Muscle layer of colon (tissue), 2 donors: ENCODE measurements around the gene IL4I1.
A peak's percentile ranks its signal among the peaks of the same experiment; 100 is the strongest.

ENCODE experiments used
- H3K27ac ChIP-seq: one replicate; pipeline ENCODE4 v1.7.0; 2013; ENCODE audit warnings: low read depth, mild to moderate bottlenecking, low read length, moderate library complexity
- H3K27me3 ChIP-seq, 2 donors: one replicate each; pipeline ENCODE4 v1.7.0; 2013; ENCODE audit warnings: low read length in 2 of 2, mild to moderate bottlenecking in 2 of 2; ENCODE audit not compliant: insufficient read depth in 2 of 2, control insufficient read depth in 1 of 2
- H3K36me3 ChIP-seq: one replicate; pipeline ENCODE4 v1.7.0; 2013; ENCODE audit warnings: mild to moderate bottlenecking, low read length; ENCODE audit not compliant: insufficient read depth
- H3K4me1 ChIP-seq: one replicate; pipeline ENCODE4 v1.7.0; 2013; ENCODE audit warnings: mild to moderate bottlenecking, low read length; ENCODE audit not compliant: insufficient read depth
- H3K4me3 ChIP-seq, 2 donors: one replicate each; pipeline ENCODE4 v1.7.0; 2013; ENCODE audit warnings: low read length in 2 of 2, low read depth in 1 of 2, mild to moderate bottlenecking in 1 of 2, moderate library complexity in 1 of 2
- H3K9ac ChIP-seq: one replicate; pipeline ENCODE4 v1.7.0; 2013; ENCODE audit warnings: low read length
- H3K9me3 ChIP-seq: one replicate; pipeline ENCODE4 v1.7.0; 2013; ENCODE audit warnings: mild to moderate bottlenecking, low read length
- donor health status: abdominal sarcoma.
- donor health status: Adenocarcinoma of cecum.

IL4I1 gene

DNA sequence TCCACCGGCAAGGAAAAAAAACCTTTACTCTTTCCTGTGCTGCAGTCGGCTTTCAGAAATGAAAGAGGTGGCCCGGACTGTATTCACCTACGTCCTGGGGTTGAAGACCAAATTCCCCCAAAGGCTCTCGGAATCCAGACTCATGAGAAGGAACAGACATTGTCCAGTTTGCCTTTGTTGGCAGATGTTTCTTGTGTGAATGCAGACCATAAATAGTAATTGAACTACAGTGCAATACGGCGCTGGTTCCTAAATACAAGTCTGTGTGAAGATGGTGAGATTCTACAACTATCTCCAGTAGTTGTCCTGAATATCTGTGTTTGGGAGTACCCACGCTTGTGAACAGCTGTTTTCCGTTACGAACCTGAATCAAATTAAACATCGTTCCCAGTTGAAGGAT lies 57.0 kb downstream of the IL4I1 start:
- no peak overlapping the region for H3K9ac ChIP-seq

More for the DNA sequence above, 57.0 kb downstream of the IL4I1 start:
- Histone ChIP-seq H3K36me3 (peaks cover 47% of the 10 kb centered on the region), H3K4me1 (no peaks in the 10 kb centered on the region), H3K27me3 (no peaks in the 10 kb centered on the region), H3K27ac (peak overlapping the region; percentile 50), H3K9me3 (no peaks in the 10 kb centered on the region), H3K4me3 (no peak overlapping the region)
